Stimulated activated CD4-positive, alpha-beta T cell treated with anti-CD3 and anti-CD28 coated beads, Interleukin-4, amount 100 ng/mL, for 1 hour (primary cell): Measurements from ENCODE around the gene TRH.
"Not testable (repeated sequence)": the region's sequence is repeated elsewhere in the genome, so short reads cannot be mapped to it uniquely, and the experiment has no call there.

ENCODE experiments used
- DNase-seq: peaks from one replicate; pipeline ENCODE4 v3.0.0-alpha.2; 2020

TRH gene

DNA sequence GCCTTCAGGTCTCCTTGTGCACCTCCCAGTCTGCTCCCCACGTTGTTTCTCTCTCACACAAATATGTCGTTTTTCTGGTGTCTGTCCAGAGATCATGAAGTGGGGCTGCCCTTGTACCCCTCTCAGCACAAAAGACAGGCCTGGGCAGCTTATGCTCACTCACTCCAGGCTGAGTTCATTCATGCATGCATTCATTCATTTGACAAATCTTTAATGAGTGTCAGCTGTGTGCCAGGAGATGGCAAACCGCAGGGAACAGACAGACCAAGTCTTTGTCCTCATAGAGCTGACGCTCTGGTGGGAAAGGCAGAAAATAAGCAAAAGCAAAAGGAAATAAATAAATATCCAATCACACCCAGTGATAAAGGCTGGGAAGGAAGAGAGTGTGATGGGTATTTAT is 7.6 kb upstream of the TRH start:
- DNase-seq, result no peak

DNA sequence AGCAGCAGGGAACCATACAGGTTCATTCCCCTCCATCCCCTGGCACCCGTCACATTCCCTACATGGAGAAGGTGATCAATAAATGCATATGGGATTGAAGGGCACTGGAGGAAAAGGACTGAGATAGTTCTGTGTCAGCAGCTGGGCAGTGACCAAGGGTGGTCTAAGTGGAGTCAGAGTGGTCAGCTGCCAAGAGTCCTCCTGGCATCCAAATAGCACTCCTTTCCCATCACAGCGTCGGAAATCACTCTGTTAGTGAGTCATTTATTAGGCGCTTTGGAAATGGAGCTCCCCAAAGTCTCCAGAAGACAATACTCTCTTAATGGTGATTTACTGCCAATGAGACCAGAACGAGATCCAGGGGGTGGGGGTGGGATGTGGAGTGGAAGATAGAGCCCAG is 6.8 kb upstream of the TRH start:
- DNase-seq, result no peak

DNA sequence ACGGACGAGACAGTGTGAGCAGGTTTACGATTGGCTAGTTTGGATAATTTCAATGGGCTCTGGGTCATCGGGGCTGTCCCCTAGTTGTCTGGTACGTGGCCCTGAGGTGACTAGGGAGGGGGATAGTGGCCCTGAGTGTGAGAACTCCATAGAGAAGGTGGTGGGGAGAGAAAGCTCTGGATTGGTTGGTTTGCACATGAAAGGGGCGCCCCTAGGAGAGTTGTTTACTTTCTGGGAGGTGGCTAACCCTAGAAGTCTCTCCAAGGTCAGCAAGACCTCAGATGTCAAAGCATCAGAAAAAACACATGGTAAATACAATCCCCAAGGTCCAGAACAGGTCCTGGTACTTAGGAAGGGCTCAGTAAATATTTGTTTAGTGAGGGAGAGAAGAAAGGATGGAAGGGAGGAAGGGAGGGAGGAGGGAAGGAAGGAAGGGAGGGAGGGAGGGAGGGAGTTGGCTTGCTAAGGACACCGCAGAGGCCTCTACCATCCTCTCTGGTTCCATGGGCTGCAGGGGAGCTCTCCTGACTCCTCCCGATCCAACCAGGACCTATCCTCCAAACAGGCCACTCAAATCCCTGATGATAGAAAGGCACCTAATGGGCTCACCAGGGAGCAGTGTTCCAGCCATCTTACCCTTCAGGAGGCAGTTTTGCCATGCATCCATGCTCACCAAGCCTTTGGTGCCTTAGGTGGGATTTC is 3.0 kb upstream of the TRH start:
- DNase-seq, result no peak

DNA sequence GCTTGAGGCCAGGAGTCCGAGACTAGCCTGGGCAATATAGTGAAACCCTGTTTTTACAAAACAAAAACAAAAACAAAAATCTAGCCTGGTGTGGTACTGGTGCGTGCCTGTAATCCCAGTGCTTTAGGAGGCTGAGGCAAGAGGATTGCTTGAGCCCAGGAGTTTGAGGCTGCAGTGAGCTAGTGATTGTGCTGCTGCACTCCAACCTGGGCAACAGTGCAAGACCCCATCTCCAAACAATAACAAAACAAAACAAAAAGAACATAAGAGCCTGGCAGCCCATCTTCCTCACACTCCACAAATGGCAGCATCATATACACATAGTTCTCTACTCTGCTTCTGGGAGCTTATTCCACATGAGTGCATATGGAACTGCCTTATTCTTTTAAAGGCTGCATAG is 2.2 kb upstream of the TRH start:
- no peak for DNase-seq

DNA sequence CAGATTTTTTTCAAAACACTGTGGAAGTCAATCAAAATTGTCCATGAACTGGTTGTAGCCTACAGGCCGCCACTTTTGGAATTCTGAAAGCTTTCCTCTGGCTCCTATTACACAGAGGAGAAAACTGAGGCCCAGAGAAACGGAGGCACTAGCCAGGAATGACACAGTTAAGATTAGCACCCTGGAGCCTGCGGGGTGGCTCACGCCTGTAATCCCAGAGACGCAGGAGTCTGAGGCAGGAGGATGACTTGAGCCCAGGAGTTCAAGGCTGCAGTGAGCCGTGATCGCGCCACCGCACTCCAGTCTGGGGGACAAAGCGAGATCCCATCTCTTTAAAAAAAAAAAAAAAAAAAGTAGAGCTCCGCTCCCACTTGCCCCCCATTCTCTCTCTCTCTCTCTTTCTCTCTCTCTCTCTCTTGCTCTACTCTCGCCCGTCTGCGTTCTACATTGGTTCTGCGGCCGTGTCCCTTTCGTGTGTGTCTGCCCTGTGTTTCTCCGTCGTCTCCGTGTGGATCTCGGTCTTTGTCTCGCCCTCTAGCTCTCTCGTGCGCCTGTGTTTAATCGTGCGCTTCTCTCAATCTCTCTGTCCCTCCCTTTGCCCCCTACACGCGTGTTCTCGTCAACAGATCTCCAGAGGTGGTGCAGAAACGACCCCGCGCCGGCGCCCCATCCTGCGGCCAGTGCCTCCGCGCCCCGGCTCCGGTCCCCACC is 512 bp upstream of the TRH start:
- no peak for DNase-seq

DNA sequence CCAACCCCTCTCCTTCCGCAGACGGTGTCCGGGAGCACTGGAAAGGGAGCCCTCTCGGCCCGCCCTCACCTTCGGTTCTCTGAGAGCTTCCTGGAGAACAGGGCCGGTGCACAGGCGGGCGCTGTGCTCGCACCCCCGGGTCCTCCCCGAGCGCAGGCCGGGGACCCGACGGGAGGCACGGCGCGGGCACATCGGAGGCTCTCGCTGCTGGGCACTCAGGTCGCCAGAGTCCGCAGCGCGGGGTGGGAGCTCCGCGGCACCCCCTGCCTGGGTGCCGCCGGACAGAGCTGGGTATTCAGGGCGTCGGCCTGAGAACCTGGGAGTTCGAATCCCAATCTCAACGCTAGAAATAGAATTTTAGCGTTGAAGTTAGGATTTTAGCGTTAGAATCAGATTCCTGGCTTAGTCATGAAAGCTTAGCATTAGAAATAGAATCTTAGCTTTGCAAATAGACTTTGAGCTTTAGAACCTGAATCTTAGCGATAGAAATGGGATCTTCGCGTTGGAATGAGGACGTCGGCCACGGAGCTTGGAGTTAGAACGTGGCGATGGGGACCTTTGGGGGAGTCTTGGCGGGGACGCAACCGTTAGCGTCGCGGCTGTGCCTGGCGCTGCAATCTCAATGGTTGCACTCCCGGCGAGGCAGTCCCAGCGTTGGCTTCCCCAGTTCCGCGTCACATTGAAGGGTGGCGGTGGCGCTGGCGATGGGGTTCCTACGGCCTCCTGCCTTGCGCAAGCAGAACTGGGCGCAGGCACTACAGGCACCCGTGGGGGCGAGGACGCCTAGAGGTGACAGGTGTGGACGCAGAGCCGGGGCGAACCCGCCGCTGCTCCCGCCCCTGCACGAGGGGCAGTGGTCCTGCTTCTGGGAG is 549 bp downstream of the TRH start:
- peak; percentile 4 for DNase-seq

DNA sequence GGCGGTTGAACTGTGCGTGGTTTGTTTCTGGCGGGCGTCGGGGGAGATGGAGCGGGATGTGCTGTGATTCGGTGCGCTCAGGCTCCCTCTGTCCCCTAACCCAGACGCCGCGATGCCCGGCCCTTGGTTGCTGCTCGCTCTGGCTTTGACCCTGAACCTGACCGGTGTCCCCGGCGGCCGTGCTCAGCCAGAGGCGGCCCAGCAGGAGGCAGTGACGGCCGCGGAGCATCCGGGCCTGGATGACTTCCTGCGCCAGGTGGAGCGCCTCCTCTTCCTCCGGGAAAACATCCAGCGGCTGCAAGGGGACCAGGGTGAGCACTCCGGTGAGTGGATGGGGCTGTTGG is 1.2 kb downstream of the TRH start:
- DNase-seq, result no peak

DNA sequence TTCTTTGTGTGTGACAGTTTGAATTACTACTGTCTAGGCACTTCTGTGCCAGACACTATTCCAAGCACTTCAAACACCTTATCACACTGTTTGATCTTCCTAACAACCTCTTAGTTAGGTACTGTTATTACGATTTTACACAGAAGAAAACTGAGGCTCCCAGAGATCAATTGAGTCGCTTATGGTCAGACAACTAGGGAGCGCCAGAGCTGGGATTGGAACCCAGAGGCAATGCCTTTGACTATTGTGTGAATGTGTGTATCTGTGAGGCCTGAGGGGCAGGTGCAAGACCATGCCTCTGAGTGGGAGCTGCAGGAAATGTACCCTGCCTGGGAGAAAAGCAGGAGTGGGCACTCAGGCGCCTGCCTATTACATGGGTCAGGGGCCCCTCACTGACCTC is 1.8 kb downstream of the TRH start:
- DNase-seq, result no peak

DNA sequence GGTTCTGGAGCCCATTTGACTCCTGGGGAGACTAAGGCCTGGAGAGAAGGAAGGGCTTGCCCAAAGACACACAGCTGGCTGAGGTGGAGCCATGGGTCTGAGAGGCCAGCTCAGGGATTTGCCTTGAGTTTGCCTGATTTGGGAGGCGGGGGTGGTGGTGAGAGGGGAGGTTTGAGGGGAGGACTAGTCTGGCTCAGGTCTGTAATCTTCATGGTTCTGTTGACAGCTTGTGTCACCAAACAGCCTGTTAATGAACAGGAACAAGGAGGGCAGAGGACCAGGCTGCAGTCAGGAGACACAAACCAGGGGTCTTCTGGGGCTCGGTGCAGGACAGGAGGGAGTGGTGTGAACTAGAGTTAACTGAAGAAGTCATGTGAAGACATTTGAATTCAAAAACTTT is 3.6 kb downstream of the TRH start:
- no peak for DNase-seq

DNA sequence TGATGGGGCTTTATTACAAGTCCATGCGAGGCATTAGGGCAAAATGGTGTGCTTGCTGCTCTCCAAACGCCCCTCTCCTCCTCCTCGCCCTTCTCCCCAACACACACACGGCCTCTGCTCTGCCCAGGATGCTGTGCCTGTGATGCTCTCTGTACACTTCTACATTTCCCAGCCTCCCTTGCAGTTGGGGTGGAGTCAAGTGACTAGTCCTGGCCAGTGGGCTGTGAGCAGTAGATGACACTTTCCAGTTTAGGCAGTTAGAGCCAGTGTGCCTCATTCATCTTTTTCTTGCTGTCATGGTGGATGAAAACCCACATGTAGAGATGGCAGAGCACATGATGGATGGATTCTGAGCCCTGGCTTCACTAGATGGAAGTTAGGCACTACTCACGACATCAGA is 5.4 kb downstream of the TRH start:
- no peak for DNase-seq

DNA sequence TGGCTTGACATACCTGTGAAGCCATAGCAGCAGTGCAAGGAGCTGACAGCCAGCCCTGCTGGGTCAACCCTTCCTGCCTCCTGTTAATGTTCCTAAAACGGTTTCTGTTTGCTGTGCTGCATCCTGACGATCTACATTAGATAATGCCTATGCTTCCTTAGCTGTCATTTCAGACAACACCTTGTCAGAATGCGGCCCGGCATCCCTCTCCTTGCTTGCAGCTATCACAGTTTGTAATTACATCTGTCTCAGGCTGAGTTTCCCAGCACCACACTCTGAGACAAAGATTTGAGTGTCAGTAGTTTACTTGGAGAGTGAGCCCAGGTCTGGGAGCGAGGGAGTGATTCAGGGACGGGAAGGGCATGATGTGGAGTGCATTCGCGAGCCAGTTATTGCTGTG is 9.0 kb downstream of the TRH start:
- DNase-seq, result no peak

DNA sequence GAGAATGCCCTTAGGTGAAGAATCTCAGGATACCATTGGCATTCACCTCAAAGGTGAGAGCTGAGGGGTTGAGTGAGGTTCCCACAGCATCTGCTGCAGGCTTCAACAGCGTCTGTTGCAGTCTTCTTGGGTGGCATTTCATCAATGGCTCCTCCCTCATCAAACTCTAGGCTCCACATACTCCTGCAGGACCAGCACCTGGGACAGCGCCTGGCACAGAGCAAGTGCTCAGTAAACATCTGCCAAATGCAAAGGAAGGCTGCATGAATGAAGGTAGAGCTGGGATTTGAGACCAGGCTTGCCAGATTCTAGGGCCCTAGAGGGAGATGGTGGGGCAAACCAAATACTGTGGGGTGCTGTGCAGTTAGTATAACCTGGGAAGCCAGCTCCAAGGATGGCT is 9.6 kb downstream of the TRH start:
- DNase-seq, result no peak

DNA sequence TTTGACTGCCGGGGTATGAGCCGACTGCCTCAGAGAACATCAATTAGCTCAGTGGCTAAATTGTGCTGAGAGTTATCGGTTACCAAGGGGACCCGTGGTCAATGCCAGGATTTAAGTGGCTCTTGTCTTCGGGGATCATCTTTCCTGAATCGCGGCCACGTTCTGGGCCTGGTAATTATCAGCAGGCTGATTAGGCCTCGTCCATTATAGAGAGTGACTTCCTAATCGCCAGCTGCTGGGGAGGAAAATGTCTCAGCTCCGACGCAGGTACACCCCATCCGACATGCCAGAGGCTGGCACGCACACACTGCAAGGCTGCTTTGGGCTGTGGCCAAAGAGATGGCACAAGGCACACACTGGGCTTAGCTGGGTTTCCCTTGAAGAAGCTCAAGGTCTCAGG is 10.6 kb downstream of the TRH start:
- DNase-seq, result no peak

DNA sequence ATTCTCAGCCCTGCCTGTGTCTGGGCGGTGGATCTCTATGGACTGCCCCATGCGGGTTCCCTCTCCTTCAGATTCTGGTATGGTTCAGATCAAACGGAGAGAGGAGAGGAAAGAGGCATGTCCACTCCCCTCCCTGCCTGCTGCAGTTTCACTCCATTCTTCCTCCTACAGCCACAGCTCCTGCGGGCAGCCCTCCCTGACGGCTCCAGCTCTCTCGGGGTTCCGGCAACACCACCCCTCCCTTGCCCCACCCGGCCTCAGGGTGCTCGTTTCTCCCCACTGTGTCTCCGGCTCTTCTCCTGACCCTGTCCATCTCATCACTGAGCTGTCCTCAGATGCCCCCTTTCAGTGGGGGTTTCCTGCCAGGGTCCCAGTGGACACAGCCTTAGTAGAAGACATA is 13.9 kb downstream of the TRH start:
- no peak for DNase-seq

DNA sequence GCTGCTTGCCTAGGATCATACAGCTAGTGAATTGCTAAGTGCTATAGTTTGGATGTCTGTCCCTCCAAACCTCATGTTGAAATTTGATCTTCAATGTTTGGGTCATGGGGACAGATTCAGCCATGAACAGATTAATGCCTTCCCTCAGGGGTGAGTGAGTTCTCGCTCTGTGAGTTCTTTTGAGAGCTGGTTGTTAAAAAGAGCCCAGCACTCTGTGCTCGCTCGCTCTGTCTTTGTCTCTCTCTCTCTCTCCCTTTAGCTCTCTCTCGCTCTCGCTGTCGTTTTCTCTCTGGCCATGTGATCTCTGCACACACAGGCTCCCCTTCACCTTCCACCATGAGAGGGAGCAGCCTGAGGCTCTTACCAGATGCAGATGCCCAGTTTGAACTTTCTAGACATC is 14.9 kb downstream of the TRH start:
- no peak for DNase-seq

DNA sequence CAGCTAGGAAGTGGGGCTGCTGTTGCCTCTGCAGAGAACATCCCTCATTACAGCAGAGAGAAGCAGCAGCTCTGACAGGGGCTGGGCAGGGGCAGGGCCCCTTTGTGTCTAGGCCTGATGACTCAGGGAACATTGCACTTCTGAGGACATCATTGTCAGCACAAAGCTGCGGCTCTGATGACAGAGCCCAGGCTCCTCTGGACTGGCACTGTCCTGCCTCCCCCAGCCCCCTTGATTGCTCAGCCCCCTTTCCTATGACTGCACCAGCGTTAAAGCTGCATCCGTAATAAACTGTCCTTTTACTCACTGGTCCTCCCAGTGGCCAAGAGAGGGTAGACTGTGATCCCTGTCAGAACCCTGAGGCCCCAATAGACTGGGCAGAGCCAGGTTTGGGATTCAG is 18.3 kb downstream of the TRH start:
- no peak for DNase-seq

DNA sequence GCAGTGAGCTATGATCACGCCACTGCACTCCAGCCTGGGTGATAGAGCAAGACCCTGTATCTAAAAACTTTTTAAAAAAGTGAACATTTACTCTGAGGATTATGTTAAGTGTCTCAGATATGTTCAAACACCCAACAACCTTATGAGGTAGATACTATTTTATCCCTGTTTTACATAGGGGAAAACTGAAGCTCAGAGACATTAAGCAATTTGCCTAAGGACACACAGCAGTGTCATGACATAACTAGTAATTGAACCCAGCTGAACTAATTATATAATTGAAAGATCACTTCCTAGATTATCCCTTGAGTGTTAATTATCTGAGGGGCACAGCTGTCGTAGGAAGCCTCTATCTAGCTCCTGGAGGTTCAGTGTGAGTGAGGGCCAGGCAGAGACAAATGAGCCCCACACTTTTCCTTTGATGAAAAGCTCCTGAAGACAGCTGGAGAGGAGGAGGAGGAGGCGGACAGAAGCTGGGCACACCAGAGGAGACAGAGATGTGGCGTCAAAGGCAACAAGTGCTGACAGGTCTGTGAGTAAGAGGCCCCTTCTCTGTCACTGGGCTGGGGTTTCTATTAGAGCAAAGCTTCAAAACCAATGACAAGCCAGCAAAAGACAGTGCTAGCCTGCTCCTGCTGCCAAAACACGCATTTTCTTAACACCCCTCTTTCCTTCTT is 20.5 kb downstream of the TRH start:
- DNase-seq, result no peak

DNA sequence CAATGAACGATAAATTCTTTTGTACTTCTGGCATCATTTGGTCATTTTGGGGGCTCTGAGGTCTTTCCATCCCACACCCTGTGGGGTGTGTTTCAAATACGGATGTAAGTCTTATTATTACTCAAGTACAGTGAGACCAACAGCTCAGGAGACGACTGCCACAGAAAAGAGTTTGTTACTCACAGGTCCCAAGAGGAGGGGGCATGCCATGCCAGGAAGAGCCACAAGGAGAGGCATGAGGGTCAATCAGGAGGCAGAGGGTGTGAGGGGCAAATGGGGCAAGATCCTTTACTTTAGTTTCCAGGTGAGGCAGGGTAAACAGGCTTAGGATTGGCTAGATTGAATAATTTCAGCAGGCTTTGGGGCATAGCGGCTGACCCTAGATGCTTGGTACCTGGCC is 21.6 kb downstream of the TRH start:
- no peak for DNase-seq

DNA sequence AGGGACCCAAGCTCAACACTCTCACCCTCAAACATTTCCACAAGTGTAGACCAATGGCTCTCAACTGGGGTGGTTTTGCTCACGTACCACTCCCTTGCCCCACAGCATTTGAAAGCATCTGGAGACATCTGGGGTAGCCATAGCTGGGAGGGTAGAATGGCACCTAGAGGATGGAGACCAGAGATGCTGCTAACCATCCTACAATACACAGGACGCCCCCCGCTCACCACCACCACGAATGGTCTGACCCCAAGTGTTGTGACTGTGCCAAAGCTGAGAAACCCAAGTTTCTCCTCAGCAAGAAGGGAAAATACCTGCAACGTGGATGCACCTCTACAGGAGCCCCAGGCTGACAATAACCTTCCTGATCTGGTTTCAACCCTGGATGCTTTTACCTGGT is 24.7 kb downstream of the TRH start:
- DNase-seq, result not testable (repeated sequence)

DNA sequence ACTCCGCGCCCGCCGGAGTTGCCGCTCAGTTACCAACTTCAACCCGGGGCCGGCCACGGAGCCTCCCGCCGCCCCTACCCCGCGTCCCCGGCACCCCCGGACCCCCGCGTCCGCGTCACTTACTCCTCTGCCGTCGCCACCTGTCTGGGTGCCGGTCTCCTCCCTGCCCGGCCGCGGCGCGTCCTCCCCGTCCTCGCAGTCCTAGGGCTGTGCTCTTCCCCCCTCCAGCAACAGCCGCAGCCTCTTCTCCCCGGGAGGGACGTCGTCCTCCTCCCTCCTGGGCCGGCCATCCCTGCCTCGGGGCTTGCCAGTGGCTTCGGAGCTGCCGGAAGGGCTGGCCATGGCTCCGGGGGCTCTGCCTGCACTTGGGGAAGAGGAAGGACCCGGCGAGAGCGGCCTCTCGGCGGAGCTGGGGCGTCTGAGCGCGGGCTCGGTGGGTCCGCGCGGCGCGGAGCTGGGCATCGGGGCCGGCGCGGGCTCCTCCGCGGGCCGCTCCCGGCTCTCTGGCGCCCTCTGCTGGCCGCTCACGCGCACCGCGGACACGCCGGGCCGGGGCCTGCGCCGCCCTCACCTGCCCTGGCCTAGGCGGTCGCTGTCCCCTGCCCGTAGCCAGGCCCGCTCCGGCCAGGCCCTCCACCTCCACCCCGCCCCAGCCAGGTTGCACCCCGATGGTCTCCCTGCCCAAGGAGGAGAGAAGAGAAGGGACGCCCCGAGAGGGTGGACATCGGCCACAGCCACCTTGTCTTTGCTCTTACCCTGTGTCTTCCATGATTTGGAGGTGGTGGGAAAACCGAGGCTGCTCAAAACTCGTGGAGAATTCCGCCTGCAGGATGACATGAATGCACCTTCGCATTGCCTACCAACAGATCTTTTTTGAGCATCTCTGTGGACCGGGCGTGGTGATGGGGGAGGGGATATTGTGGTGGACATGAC is 28.4 kb downstream of the TRH start:
- peak; percentile 72 for DNase-seq

DNA sequence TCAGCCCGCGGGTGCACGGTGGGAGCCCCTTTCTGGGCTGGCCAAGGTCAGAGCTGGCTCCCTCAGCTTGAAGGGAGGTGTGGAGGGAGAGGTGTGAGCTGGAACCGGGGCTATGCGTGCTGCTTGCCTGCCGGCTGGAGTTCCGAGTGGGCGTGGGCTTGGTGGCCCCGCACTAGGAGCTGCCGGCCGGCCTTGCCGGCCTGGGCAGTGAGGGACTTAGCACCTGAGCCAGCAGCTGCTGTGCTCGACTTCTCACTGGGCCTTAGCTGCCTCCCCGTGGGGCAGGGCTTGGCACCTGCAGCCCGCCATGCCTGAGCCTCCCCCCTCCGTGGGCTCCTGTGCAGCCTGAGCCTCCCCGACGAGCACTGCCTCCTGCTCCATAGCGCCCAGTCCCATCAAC is 36.0 kb downstream of the TRH start:
- DNase-seq, result no peak

DNA sequence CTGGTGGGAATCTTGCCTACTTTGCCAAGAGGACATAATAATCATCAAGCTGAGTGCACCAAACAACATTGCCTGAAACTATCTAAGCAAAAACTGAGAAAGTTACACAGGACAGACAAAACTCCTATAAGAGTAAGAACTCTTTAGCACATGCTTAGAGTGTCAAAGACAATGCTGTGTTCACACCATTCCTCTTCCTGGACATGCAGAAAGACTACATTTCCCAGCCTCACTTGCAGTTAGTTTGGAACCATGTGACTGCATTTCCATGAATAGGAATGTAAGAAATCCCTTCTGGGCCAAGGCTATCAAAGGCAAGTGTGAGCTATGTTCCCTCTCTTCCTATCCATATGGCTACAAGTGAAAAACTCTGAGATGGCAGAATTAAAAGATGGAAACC is 37.6 kb downstream of the TRH start:
- not testable (repeated sequence) for DNase-seq
